Stimulated activated CD8-positive, alpha-beta memory T cell treated with anti-CD3 and anti-CD28 coated beads, Interleukin-12 subunit alpha, Interleukin-12 subunit beta, amount 100 ng/mL, for 24 hours (primary cell): Measurements from ENCODE around the gene CACNA1C.

Experiments
- DNase-seq: peaks from one replicate; pipeline ENCODE4 v3.0.0-alpha.2; 2020; ENCODE audit errors: extremely low read depth

CACNA1C gene

GRCh38 chr12:2322554-2323120 is 269.9 kb downstream of the CACNA1C start:
- DNase-seq = no peak

- DNase-seq = no peak
These were observed 270.9 kb downstream of the CACNA1C start for GRCh38 chr12:2323532-2324255.

GRCh38 chr12:2324387-2324786 is 271.6 kb downstream of the CACNA1C start:
- no peak for DNase-seq

- no peak for DNase-seq
These were observed 272.7 kb downstream of the CACNA1C start for GRCh38 chr12:2325519-2325918.

- DNase-seq = no peak
These were observed 273.7 kb downstream of the CACNA1C start for GRCh38 chr12:2326470-2326869.

- DNase-seq = no peak
These were observed 275.9 kb downstream of the CACNA1C start for GRCh38 chr12:2328661-2329060.

- no peak for DNase-seq
These were observed 276.9 kb downstream of the CACNA1C start for GRCh38 chr12:2329661-2330210.

GRCh38 chr12:2332236-2332635 is 279.4 kb downstream of the CACNA1C start:
- no peak for DNase-seq

- no peak for DNase-seq
These were observed 280.2 kb downstream of the CACNA1C start for GRCh38 chr12:2332947-2333346.

GRCh38 chr12:2333491-2334195 is 280.9 kb downstream of the CACNA1C start:
- DNase-seq = no peak

- DNase-seq = no peak
These were observed 281.5 kb downstream of the CACNA1C start for GRCh38 chr12:2334271-2334670.

GRCh38 chr12:2334689-2335088 is 281.9 kb downstream of the CACNA1C start:
- no peak for DNase-seq

GRCh38 chr12:2335109-2335508 is 282.3 kb downstream of the CACNA1C start:
- DNase-seq = no peak

GRCh38 chr12:2335513-2335912 is 282.7 kb downstream of the CACNA1C start:
- DNase-seq = no peak

- DNase-seq = no peak
These were observed 283.1 kb downstream of the CACNA1C start for GRCh38 chr12:2335916-2336315.

GRCh38 chr12:2336409-2336829 is 283.6 kb downstream of the CACNA1C start:
- DNase-seq = no peak

- no peak for DNase-seq
These were observed 284.5 kb downstream of the CACNA1C start for GRCh38 chr12:2337031-2338010.

GRCh38 chr12:2338381-2338780 is 285.6 kb downstream of the CACNA1C start:
- DNase-seq = no peak

GRCh38 chr12:2338991-2339431 is 286.2 kb downstream of the CACNA1C start:
- DNase-seq = no peak

GRCh38 chr12:2341051-2341751 is 288.4 kb downstream of the CACNA1C start:
- no peak for DNase-seq

GRCh38 chr12:2341871-2342270 is 289.1 kb downstream of the CACNA1C start:
- DNase-seq = no peak
